BJ (cell line): Measurements from ENCODE around the gene HIF1AN. TPM values are rescaled to one million over a fixed set of nuclear protein-coding genes. Genes with fewer than 3 reads are reported as not detected.

ENCODE experiments used
- CTCF ChIA-PET: fragments of 350-600 bp; formaldehyde crosslinking; extraction: SDS; loops from one replicate; lab custom pipeline; 2021; ENCODE audit warnings: antibody characterized with exemption, inconsistent platforms; lab: Yijun Ruan, JAX
- POLR2A ChIA-PET: fragments of 300-600 bp; sonication (Branson Sonifier 250); formaldehyde crosslinking; extraction: SDS; loops from one replicate; lab custom pipeline; 2021; ENCODE audit warnings: antibody characterized with exemption; lab: Charles Lee
- DNase-seq: peaks from one replicate; pipeline ENCODE4 v3.0.0-alpha.2; 2011; ENCODE audit warnings: low read depth
- H3K27me3 ChIP-seq: 2 replicates; pipeline ENCODE4 v1.6.0; 2011; ENCODE audit warnings: low read length; ENCODE audit not compliant: control insufficient read depth, insufficient read depth
- H3K36me3 ChIP-seq: 2 replicates; pipeline ENCODE4 v1.5.1; 2011; ENCODE audit warnings: low read length; ENCODE audit not compliant: control insufficient read depth, insufficient read depth
- H3K4me3 ChIP-seq: 2 replicates; pipeline ENCODE4 v1.5.1; 2011; ENCODE audit warnings: low read depth, mild to moderate bottlenecking, control low read depth, low read length
- CTCF ChIP-seq: IDR thresholded peaks from 2 replicates; pipeline ENCODE4 v1.5.1; 2011; ENCODE audit warnings: low read depth, mild to moderate bottlenecking, control low read depth, inconsistent platforms, low read length, moderate library complexity; ENCODE audit not compliant: insufficient read depth
- polyA plus RNA-seq: library from polyadenylated mRNA; depleted of rRNA; stranded (reverse); fragments of >200 nt; gene quantifications from 2 replicates; pipeline ENCODE4 v1.2.3, GENCODE V29; 2011

Gene HIF1AN
- polyA plus RNA-seq, 1 experiment = 7.4 TPM

DNA sequence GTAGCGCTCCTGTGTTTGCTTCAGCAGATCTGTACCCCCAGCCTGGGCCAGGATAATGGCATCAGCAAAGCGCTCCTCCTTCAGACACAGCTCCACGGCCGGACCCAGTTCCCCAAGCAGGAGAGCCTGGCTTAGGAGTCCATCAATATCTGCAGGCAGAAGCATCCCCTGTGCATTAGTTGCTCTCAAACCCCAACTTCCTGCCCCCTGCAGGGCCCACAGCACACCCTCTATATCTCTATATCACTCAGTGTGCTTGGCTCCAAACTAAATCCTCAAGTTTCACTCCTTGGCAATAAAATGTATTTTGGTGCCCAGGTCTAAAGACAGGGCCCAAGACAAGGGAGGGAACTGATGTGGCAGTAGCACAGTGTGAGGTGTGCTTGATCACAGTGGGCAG is 37.7 kb upstream of the HIF1AN start:
- Histone ChIP-seq H3K4me3 (no peak overlapping the region), H3K36me3 (peaks cover 7% of the 10 kb centered on the region), H3K27me3 (no peaks in the 10 kb centered on the region)
- no peak for DNase-seq
- ChIA-PET POLR2A (no interaction called here), CTCF (interaction anchor here (1.0 to 30.3 kb wide), 3 partner anchors 11 to 21 kb away, joined by 3 to 386 read pairs (median 15); no protein-coding TSS in a partner anchor)
- TF ChIP-seq CTCF = no peak

GRCh38 chr10:100501423-100501822 is 34.3 kb upstream of the HIF1AN start:
- POLR2A ChIA-PET = no interaction called here
- no peaks in the 10 kb centered on the region for H3K27me3 ChIP-seq
- H3K4me3 ChIP-seq = no peak overlapping the region
- DNase-seq = no peak
- TF ChIP-seq CTCF = no peak
- peaks cover 6% of the 10 kb centered on the region; the same call in 1 of the 2 replicates for H3K36me3 ChIP-seq
- CTCF ChIA-PET = interaction anchor here (1.6 to 30.3 kb wide), 2 partner anchors 17 kb away, joined by 6 to 386 read pairs; no protein-coding TSS in a partner anchor

- ChIA-PET CTCF (interaction anchor here (0.8 to 30.3 kb wide), 3 partner anchors 19 to 161 kb away, joined by 3 to 386 read pairs (median 249); partner anchors contain the start of gene SCD), POLR2A (no interaction called here)
- no peak for TF ChIP-seq CTCF
- H3K27me3 ChIP-seq = no peaks in the 10 kb centered on the region
- H3K4me3 ChIP-seq = no peak overlapping the region
- 0 out of 2 replicates have a peak, but pooled peaks cover 4% of the 10 kb centered on the region for H3K36me3 ChIP-seq
- no peak for DNase-seq
Observed at GRCh38 chr10:100502926-100503494, 32.7 kb upstream of the HIF1AN start.

- peak; percentile 59 for DNase-seq
- no peak for TF ChIP-seq CTCF
- 0 out of 2 replicates have a peak, but pooled peaks cover 2% of the 10 kb centered on the region for H3K36me3 ChIP-seq
- CTCF ChIA-PET = interaction anchor here (0.8 to 30.3 kb wide), 4 partner anchors 15 to 162 kb away, joined by 3 to 386 read pairs (median 128); partner anchors contain the start of gene SCD
- POLR2A ChIA-PET = interaction anchor here (0.6 kb wide), 1 partner anchor 17 kb away, joined by 11 read pairs; no protein-coding TSS in a partner anchor
- H3K27me3 ChIP-seq = no peaks in the 10 kb centered on the region
- H3K4me3 ChIP-seq = no peak overlapping the region
Observed at GRCh38 chr10:100504096-100504495, 31.6 kb upstream of the HIF1AN start.

DNA sequence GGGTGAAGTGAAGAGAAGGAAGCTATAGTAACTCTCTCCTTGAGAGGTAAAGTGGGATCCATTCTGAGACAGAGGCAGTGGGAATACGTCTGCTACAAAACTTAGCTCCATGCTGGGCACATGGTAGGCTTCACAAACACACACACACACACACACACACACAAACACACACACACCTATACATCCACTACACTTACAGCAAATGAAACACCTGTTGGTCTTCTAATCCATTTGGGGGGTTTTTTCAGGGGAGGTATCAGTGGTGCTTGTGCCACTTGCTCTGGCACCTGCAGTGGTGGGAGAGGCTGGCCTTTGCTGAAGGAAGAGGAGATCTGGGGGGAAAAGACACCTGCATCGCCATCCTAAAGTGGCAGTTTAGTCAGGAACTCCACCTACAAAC is 30.6 kb upstream of the HIF1AN start:
- no peak for TF ChIP-seq CTCF
- Histone ChIP-seq H3K36me3 (0 out of 2 replicates have a peak, but pooled peaks cover 2% of the 10 kb centered on the region), H3K27me3 (no peaks in the 10 kb centered on the region), H3K4me3 (no peak overlapping the region)
- CTCF ChIA-PET = interaction anchor here (6.7 to 30.3 kb wide), 4 partner anchors 15 to 163 kb away, joined by 54 to 386 read pairs (median 158); partner anchors contain the start of genes SCD and SEC31B
- POLR2A ChIA-PET = no interaction called here
- DNase-seq = no peak
